ENCODE measurements around the gene IPO13. TPM values are rescaled to one million over a fixed set of nuclear protein-coding genes. Genes with fewer than 3 reads are reported as not detected.

The IPO13 gene
- total RNA-seq, 1 donor from 2014 or later, result 28.7 TPM

DNA sequence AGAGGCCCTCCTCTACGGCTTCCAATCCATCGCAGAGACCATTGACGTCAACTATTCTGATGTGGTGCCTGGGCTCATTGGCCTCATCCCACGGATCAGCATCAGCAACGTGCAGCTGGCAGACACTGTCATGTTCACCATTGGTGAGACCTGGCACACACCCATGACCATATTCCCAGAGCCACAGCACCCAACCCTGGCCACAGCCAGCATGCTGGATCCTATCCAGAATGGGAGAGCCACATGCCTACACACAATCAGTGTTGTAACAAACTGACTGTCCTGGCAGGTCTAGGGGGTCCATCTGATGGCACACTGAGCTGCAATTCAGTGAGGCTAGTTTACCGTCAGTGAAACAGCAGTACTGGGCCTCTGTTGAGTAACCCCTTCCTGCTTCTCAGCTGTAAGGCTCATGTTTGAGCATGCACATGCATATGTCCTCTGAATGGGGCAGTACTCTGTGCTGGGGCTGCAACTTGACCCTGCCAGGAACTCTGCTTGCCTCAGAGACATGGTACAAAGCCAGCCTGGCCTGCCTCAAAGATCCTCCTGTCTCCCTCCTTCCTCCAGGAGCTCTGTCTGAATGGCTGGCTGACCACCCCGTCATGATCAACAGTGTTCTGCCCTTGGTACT lies 10.8 kb downstream of the IPO13 start:
- no peak for TF ChIP-seq CTCF (conservative IDR thresholded peaks at IDR 0.05; ENCODE audit: low read depth, low read length)

GRCh38 chr1:43958351-43959255 lies 11.9 kb downstream of the IPO13 start:
- TF ChIP-seq CTCF (conservative IDR thresholded peaks at IDR 0.05; ENCODE audit: low read depth, low read length), result no peak
- no peak for DNase-seq (ENCODE audit: low read depth)
- H3K4me3 ChIP-seq (ENCODE audit: low read depth, low read length), result no peak overlapping the region

More for the DNA sequence above, 10.8 kb downstream of the IPO13 start:
- no peak overlapping the region for H3K4me3 ChIP-seq (ENCODE audit: low read depth, low read length)
- DNase-seq (ENCODE audit: low read depth), result no peak

- H3K4me3 ChIP-seq (ENCODE audit: low read depth, low read length), result no peak overlapping the region
- TF ChIP-seq CTCF (conservative IDR thresholded peaks at IDR 0.05; ENCODE audit: low read depth, low read length), result no peak
- DNase-seq (ENCODE audit: low read depth), result no peak
Observed at GRCh38 chr1:43960798-43961197, 14.0 kb downstream of the IPO13 start.

GRCh38 chr1:43961692-43962091 lies 14.9 kb downstream of the IPO13 start:
- H3K4me3 ChIP-seq (ENCODE audit: low read depth, low read length), result no peak overlapping the region
- no peak for TF ChIP-seq CTCF (conservative IDR thresholded peaks at IDR 0.05; ENCODE audit: low read depth, low read length)
- no peak for DNase-seq (ENCODE audit: low read depth)

GRCh38 chr1:43962324-43962723 lies 15.6 kb downstream of the IPO13 start:
- no peak for TF ChIP-seq CTCF (conservative IDR thresholded peaks at IDR 0.05; ENCODE audit: low read depth, low read length)
- DNase-seq (ENCODE audit: low read depth), result no peak
- no peak overlapping the region for H3K4me3 ChIP-seq (ENCODE audit: low read depth, low read length)

- no peak for DNase-seq (ENCODE audit: low read depth)
- TF ChIP-seq CTCF (conservative IDR thresholded peaks at IDR 0.05; ENCODE audit: low read depth, low read length), result no peak
- H3K4me3 ChIP-seq (ENCODE audit: low read depth, low read length), result no peak overlapping the region
Observed at GRCh38 chr1:43963006-43963405, 16.3 kb downstream of the IPO13 start.
